GM13977 (cell line): Measurements from ENCODE around the gene TYMP.
A peak's percentile ranks its signal among the peaks of the same experiment; 100 is the strongest.

Source experiments
- DNase-seq: peaks from one replicate; pipeline ENCODE4 v3.0.0; 2012; ENCODE audit warnings: low spot score
- in situ Hi-C: fragments of 300-500 bp; cut with MboI; formaldehyde crosslinking; loops from one replicate; pipeline ENCODE4 v1.12.0; 2022; ENCODE audit warnings: low sequenced_read_pairs, low pct_unique_long_range_greater_than_20kb, mixed read lengths, inconsistent platforms; ENCODE audit not compliant: unreplicated experiment
- TF ChIP-seq, protein P1 (sequence below): IDR thresholded peaks from 2 replicates; pipeline ENCODE4 v1.5.1; 2012; ENCODE audit warnings: mild to moderate bottlenecking, control low read depth; ENCODE audit not compliant: insufficient read depth; ENCODE audit errors: extremely low read depth, missing control alignments

Gene TYMP

DNA sequence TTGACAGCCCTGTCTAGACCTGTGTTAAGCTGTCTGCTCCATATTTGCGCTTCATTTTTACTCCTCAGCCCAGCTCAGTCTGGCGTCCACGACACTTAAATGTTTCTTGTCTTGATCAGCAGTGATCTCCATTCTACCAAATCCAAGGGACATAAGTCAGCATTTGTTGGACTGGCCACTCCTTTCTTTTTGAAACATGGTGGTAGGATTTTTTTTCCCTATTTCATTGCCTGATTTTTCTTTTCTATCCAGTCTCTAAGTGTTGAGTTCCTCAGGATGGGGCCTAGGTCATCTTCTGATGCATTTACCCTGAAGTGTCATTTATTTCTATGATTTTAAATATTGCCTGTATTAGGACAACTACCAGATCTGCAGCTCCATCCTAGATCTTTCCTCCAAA lies 20.9 kb downstream of the TYMP start:
- no peak for DNase-seq
- in situ Hi-C loops: no loop called here
- TF ChIP-seq, protein P1, sequence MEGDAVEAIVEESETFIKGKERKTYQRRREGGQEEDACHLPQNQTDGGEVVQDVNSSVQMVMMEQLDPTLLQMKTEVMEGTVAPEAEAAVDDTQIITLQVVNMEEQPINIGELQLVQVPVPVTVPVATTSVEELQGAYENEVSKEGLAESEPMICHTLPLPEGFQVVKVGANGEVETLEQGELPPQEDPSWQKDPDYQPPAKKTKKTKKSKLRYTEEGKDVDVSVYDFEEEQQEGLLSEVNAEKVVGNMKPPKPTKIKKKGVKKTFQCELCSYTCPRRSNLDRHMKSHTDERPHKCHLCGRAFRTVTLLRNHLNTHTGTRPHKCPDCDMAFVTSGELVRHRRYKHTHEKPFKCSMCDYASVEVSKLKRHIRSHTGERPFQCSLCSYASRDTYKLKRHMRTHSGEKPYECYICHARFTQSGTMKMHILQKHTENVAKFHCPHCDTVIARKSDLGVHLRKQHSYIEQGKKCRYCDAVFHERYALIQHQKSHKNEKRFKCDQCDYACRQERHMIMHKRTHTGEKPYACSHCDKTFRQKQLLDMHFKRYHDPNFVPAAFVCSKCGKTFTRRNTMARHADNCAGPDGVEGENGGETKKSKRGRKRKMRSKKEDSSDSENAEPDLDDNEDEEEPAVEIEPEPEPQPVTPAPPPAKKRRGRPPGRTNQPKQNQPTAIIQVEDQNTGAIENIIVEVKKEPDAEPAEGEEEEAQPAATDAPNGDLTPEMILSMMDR: no peak

DNA sequence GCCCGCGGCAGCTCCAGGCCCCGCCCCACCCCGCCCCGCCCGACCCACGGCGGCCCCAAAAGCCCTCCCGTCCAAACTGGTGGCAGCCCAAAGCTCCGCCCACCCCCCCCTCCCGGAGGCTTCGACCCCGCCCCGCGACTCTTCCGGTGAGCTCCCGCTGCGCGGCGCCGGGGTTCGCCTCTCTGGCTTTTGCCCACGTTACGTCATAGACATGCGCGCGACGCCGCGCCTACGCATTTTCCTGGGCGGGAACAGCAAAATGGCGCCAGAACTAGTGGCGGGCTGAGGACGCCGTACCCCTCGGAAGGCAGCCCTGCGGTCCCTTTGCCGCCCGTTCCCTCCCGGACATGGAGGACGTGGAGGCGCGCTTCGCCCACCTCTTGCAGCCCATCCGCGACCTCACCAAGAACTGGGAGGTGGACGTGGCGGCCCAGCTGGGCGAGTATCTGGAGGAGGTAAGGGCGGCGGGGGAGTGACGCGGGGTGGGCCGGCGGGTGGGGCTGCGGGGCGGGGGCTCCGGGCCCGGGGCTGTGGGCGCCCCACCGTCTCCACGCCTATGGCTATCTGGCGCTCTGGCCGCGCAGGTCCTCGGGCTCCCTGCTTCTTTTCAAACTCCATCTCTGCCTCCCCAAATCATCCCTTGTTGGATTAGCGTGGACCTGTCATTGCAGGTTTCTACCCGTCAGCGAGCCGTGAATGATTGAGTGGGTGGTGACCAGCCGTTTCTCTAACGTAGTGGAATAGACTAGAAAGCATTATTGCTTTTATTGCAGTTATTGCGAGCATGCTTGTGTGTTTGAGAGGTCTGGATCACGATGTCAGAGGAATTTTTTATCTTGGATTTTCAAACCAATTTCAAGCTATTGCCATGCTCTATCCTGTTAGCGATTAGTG lies 21.6 kb downstream of the TYMP start, which contains the start of gene NCAPH2:
TSS of gene NCAPH2 (plus strand) at position 234 of the 894 bp plus-strand sequence. CDS start at position 348, 114 bp downstream.
- TF ChIP-seq, protein P1: no peak
- DNase-seq: peak; percentile 100
- in situ Hi-C loops: no loop called here

DNA sequence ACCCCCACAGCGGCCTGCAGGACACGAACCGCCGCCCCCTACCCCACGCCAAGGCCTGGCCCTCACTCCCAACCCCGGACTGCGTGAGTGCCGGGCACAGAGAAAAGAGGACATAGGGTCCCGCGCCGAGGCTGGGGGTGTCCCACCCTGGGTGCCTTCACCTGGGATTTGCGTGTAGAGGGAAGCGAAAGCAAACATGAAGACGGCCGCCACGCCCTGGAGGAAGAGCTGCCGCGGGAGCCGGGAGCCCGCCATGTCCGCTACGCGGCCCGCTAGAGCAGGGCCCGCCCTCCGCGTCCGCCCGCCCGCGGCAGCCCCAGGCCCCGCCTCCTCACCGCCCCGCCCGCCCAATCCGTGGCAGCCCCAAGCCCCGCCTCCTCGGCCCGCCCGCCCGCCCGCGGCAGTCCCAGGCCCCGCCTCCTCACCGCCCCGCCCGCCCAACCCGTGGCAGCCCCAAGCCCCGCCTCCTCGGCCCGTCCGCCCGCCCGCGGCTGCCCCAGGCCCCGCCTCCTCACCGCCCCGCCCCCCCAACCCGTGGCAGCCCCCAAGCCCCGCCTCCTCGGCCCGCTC lies 22.3 kb downstream of the TYMP start, which contains the start of gene LMF2:
TSS of gene LMF2 (minus strand) at position 282 of the 570 bp plus-strand sequence. CDS start at position 255, 27 bp downstream.
- peak; percentile 99 for DNase-seq
- TF ChIP-seq, protein P1: no peak
- in situ Hi-C loops: no loop called here

DNA sequence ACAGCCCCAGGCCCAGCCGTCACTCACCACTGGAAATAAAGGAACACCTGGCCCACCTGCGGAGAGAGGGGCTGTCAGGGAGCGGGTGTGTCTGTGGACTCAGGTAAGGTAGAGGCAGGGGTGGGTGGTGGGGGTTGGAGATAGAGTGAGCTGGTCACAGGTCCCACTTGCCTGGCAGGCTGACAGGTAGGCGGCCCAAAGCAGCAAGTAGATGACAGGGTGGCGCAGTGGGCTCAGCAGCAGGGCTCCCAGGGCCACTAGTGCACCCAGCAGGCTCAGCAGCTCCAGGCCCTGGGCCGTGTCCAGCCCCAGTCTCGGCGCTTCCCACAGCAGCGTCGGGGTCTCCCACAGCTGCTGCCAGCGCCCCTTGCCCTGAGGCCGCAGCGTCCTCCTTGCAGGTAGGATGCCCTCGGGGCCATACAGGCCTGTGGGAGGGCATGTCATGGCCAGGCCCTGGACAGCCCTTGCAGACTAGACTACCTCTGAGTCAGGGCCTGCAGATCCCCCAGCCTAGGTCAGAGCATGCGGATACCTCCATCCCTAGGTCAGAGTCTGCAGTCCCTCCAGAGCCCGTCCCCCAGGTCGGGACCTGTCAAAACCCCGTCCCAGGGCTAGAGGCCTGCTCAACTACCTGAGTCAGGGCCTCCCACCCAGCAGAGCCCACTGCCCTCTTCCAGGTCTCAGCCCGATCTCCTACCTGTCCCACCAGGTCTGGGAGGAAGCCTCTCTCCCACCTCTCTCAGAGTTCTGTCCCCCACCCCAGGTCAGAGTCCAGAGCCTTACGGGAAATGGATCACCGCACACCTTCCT lies 23.0 kb downstream of the TYMP start:
- TF ChIP-seq, protein P1: no peak
- in situ Hi-C loops: no loop called here
- DNase-seq: no peak

DNA sequence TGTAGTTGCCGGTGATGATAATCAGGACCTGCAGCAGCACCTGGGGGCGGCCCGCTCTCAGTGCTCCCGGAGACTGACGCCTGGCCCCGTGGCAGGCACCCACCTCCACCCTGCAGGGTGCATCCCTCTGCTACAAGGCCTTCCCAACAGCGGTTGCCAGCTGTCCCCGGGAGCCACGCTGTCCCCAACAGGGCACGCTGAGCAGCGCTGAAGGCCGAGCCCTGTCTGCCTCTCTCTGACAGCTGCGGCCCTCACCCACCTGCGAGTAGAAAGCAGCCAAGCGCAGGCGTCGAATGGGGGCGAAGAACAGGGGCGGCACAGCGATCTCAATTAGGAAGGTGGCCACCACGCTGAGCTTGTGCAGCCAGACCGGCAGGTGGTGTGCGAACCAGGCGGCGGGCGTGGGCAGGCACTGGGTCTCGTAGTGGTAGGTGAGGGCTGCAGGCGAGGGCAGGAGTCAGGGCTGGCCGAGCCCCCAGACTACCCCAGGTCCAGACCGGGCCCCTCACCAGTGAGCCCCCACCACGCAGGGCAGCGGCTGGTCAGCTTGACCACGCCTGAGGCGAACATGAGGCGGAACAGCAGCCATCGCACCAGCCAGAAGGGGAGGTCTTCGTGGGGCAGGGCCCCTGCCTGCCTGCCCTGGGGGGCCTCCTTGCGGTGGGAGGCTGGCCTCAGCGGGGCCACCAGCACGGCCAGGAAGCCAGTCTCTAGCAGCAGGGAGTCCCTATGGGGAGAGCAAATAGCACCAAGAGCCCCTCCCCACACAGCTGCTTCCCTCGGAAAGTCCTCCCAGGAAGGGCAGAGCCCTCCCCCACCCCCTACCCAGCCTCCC lies 23.8 kb downstream of the TYMP start:
- no peak for DNase-seq
- in situ Hi-C loops: no loop called here
- TF ChIP-seq, protein P1: no peak
